ENCODE measurements around the gene LINC00237.

Gene LINC00237

DNA sequence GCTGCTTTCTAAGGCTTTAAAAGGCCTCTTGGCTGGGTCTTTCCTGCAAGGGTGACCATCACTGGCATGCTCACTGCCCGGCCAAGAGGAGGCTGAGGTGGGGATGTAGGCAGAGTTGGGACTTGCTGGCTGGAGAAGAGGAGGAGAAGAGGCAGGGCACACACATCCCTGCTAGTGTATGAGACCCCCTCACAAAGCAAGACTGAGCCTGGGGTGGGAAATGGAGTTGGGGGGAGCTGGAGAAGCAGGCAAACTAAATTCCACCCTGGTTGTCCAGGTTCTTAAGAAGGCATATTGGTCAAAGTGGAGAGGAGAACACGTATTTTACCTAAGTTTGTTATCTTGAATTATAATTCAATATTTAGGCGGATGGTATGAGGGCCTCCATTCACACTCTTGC lies 18.0 kb upstream of the LINC00237 start:
- Histone ChIP-seq H3K9ac (ENCODE audit: low read length) (no peak overlapping the region), H3K4me2 (ENCODE audit: low read depth, low read length, poor library complexity, severe bottlenecking) (no peak overlapping the region), H3K9me3 (ENCODE audit: insufficient read depth, low read length) (no peaks in the 10 kb centered on the region), H3K27ac (ENCODE audit: low read depth, low read length) (no peak overlapping the region), H3F3A (ENCODE audit: insufficient read depth) (no peaks in the 10 kb centered on the region), H3K27me3 (ENCODE audit: low read length) (no peaks in the 10 kb centered on the region), H3K79me2 (ENCODE audit: insufficient read depth, low read length) (no peaks in the 10 kb centered on the region), H4K20me1 (ENCODE audit: low read depth, low read length) (no peaks in the 10 kb centered on the region), H3K9me2 (replicated peaks; ENCODE audit: insufficient read depth, low read length) (no peaks in the 10 kb centered on the region), H2AFZ (ENCODE audit: low read depth, low read length, severe bottlenecking) (peak overlapping the region; percentile 29), H3K36me3 (ENCODE audit: low read length) (no peaks in the 10 kb centered on the region), H3K4me3 (ENCODE audit: insufficient read depth, low read length, poor library complexity, severe bottlenecking) (no peak overlapping the region)
- TF ChIP-seq EZH2phosphoT487 (conservative IDR thresholded peaks at IDR 0.05; ENCODE audit: low read length), result no peak
- TF ChIP-seq, protein P1, sequence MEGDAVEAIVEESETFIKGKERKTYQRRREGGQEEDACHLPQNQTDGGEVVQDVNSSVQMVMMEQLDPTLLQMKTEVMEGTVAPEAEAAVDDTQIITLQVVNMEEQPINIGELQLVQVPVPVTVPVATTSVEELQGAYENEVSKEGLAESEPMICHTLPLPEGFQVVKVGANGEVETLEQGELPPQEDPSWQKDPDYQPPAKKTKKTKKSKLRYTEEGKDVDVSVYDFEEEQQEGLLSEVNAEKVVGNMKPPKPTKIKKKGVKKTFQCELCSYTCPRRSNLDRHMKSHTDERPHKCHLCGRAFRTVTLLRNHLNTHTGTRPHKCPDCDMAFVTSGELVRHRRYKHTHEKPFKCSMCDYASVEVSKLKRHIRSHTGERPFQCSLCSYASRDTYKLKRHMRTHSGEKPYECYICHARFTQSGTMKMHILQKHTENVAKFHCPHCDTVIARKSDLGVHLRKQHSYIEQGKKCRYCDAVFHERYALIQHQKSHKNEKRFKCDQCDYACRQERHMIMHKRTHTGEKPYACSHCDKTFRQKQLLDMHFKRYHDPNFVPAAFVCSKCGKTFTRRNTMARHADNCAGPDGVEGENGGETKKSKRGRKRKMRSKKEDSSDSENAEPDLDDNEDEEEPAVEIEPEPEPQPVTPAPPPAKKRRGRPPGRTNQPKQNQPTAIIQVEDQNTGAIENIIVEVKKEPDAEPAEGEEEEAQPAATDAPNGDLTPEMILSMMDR (IDR thresholded peaks at IDR 0.05; ENCODE audit: insufficient read depth, low read length, poor library complexity, severe bottlenecking), result no peak

DNA sequence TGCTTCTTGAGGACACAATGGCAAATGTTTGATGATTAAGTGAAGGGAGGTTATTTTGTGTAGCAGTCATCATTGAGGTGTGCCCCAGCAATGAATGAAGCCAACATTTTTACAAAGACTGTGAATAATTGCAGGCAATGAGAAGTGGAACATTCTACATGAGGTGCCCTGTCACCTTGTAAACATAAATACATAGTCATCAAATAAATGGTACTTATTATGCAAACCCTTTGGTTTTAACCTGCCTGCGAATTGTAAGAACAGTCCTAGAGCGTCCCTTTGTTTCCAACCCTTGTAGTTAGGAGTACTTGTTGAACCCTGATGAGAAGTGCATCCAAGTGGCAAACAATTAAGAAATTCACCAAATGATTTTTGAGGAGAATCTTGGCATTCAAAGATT lies 12.6 kb upstream of the LINC00237 start:
- Histone ChIP-seq H3K9ac (ENCODE audit: low read length) (no peak overlapping the region), H3K27ac (ENCODE audit: low read depth, low read length) (no peak overlapping the region), H3K36me3 (ENCODE audit: low read length) (no peaks in the 10 kb centered on the region), H3F3A (ENCODE audit: insufficient read depth) (no peaks in the 10 kb centered on the region), H2AFZ (ENCODE audit: low read depth, low read length, severe bottlenecking) (no peak overlapping the region), H3K27me3 (ENCODE audit: low read length) (no peaks in the 10 kb centered on the region), H3K4me3 (ENCODE audit: insufficient read depth, low read length, poor library complexity, severe bottlenecking) (no peak overlapping the region), H3K9me2 (replicated peaks; ENCODE audit: insufficient read depth, low read length) (no peaks in the 10 kb centered on the region), H3K79me2 (ENCODE audit: insufficient read depth, low read length) (no peaks in the 10 kb centered on the region), H3K4me2 (ENCODE audit: low read depth, low read length, poor library complexity, severe bottlenecking) (no peak overlapping the region), H4K20me1 (ENCODE audit: low read depth, low read length) (no peaks in the 10 kb centered on the region), H3K9me3 (ENCODE audit: insufficient read depth, low read length) (no peaks in the 10 kb centered on the region)
- TF ChIP-seq, protein P1 (IDR thresholded peaks at IDR 0.05; ENCODE audit: insufficient read depth, low read length, poor library complexity, severe bottlenecking), result no peak
- no peak for TF ChIP-seq EZH2phosphoT487 (conservative IDR thresholded peaks at IDR 0.05; ENCODE audit: low read length)

DNA sequence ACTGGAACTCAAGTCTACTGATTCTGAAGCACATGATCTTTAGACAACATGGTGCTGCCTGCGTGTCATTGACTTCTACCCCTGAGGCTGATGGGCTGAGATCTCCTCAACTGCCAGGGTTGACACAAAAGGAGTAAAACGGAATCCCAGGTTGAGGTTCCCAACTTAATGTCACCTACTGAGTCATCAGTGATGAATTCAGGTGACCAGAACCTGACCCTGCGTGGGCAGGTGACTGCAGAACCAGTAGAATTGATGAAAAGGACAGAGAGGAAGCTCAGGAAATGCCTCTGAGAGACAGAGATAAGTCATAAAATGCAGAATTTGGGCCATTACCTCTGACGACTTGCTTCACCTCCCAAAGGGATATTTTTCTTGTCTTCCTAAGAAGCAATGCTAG lies 12.0 kb upstream of the LINC00237 start:
- H2AFZ ChIP-seq (ENCODE audit: low read depth, low read length, severe bottlenecking), result no peak overlapping the region
- H3F3A ChIP-seq (ENCODE audit: insufficient read depth), result no peaks in the 10 kb centered on the region
- no peak overlapping the region for H3K4me3 ChIP-seq (ENCODE audit: insufficient read depth, low read length, poor library complexity, severe bottlenecking)

More for the DNA sequence above, 12.0 kb upstream of the LINC00237 start:
- Histone ChIP-seq H4K20me1 (ENCODE audit: low read depth, low read length) (no peaks in the 10 kb centered on the region), H3K79me2 (ENCODE audit: insufficient read depth, low read length) (no peaks in the 10 kb centered on the region), H3K27ac (ENCODE audit: low read depth, low read length) (no peak overlapping the region), H3K36me3 (ENCODE audit: low read length) (no peaks in the 10 kb centered on the region), H3K27me3 (ENCODE audit: low read length) (no peaks in the 10 kb centered on the region), H3K9me3 (ENCODE audit: insufficient read depth, low read length) (no peaks in the 10 kb centered on the region), H3K9ac (ENCODE audit: low read length) (no peak overlapping the region), H3K4me2 (ENCODE audit: low read depth, low read length, poor library complexity, severe bottlenecking) (no peak overlapping the region), H3K9me2 (replicated peaks; ENCODE audit: insufficient read depth, low read length) (no peaks in the 10 kb centered on the region)
- TF ChIP-seq, protein P1 (IDR thresholded peaks at IDR 0.05; ENCODE audit: insufficient read depth, low read length, poor library complexity, severe bottlenecking), result no peak
- no peak for TF ChIP-seq EZH2phosphoT487 (conservative IDR thresholded peaks at IDR 0.05; ENCODE audit: low read length)
